Esophagus muscularis mucosa (tissue), 3 donors: ENCODE data around the gene TANC1.

Experiments used
- CTCF ChIP-seq, 3 experiments: fragments of 200-600 bp in 2 of 3; fragments of 450-650 bp in 1 of 3; sonication (generic) in 2 of 3; IDR thresholded peaks; one replicate each; pipeline ENCODE4 v1.5.1; 2017 to 2019; ENCODE audit warnings: antibody characterized with exemption in 3 of 3, mild to moderate bottlenecking in 2 of 3, moderate library complexity in 1 of 3
- POLR2AphosphoS5 ChIP-seq, 2 donors: sonication (generic); formaldehyde crosslinking; IDR thresholded peaks; one replicate each; pipeline ENCODE4 v1.6.1; 2017; ENCODE audit warnings: antibody characterized with exemption in 2 of 2

GRCh38 chr2:159065891-159066290, 97.5 kb downstream of the TANC1 start:
- TF ChIP-seq CTCF (IDR thresholded peaks at IDR 0.05): no peak
- TF ChIP-seq POLR2AphosphoS5 (IDR thresholded peaks at IDR 0.05): no peak
